K562 (cell line): ENCODE results near the gene E2F2. TPM values are rescaled to one million over a fixed set of nuclear protein-coding genes. Genes with fewer than 3 reads are reported as not detected.

Experiments
- ATAC-seq: fragments of 200-7000 bp; cut with Tn5 transposase; 3 replicates; pipeline ENCODE4 v1.9.1; 2020; ENCODE audit warnings: moderate library complexity
- BruUV-seq: library from RNA; stranded (reverse); fragments of 400-500 nt; replicated peaks from 2 replicates; lab custom pipeline; 2021; lab: Mats Ljungman, UMichigan
- CTCF ChIA-PET: fragments of 300-600 bp; formaldehyde crosslinking; extraction: SDS; loops from one replicate; lab custom pipeline; 2021; ENCODE audit warnings: low intra/inter-chr PET ratio; lab: Yijun Ruan, JAX
- POLR2A ChIA-PET: fragments of 300-600, 350-650 bp; sonication (Branson Sonifier 250); formaldehyde crosslinking; extraction: SDS; loops from one replicate; lab custom pipeline; 2021; ENCODE audit warnings: antibody characterized with exemption, inconsistent platforms; lab: Yijun Ruan, JAX
- DNase-seq, 4 experiments: peaks; one replicate each; pipeline versions ENCODE4 v3.0.0 to v3.0.0-alpha.2; 2011 to 2018; ENCODE audit warnings: low spot score in 3 of 4, mixed read lengths in 3 of 4; ENCODE audit errors: extremely low read depth in 1 of 4
- FAIRE-seq: peaks from 2 replicates; lab custom pipeline; 2011; peaks lifted over from hg19 to GRCh38; lab: Jason Lieb, UNC
- H2AFZ ChIP-seq: 2 replicates; pipeline ENCODE4 v1.6.0; 2011; ENCODE audit warnings: low read depth, low read length, control low read depth, inconsistent platforms
- H3K27ac ChIP-seq: fragments of 200-600 bp; 3 replicates; pipeline ENCODE4 v1.8.0; 2011; ENCODE audit warnings: low read depth, mild to moderate bottlenecking, control low read depth, inconsistent platforms, low read length, moderate library complexity, mixed read lengths; ENCODE audit errors: extremely low read depth
- H3K27me3 ChIP-seq, 2 experiments: fragments of 300-600 bp in 1 of 2; 2 replicates in 1 of 2; 3 replicates in 1 of 2; pipeline versions ENCODE4 v1.6.0 to v1.8.0; 2011; ENCODE audit warnings: inconsistent platforms in 2 of 2, low read length in 2 of 2, mild to moderate bottlenecking in 1 of 2, mixed read lengths in 1 of 2, moderate library complexity in 1 of 2; ENCODE audit not compliant: control insufficient read depth in 2 of 2, insufficient read depth in 2 of 2
- H3K36me3 ChIP-seq: fragments of 300-600 bp; 3 replicates; pipeline ENCODE4 v1.8.0; 2011; ENCODE audit warnings: mild to moderate bottlenecking, low read length, inconsistent platforms; ENCODE audit not compliant: control insufficient read depth, insufficient read depth
- H3K4me1 ChIP-seq, 2 experiments: fragments of 200-600 bp in 1 of 2; replicated peaks in 1 of 2; 2 replicates in 1 of 2; 3 replicates in 1 of 2; pipeline versions ENCODE4 v1.5.1 to v1.8.0; 2011; ENCODE audit warnings: inconsistent platforms in 2 of 2, low read length in 2 of 2, mild to moderate bottlenecking in 1 of 2, mixed read lengths in 1 of 2, moderate library complexity in 1 of 2; ENCODE audit not compliant: control insufficient read depth in 2 of 2, insufficient read depth in 2 of 2
- H3K4me2 ChIP-seq: 2 replicates; pipeline ENCODE4 v1.6.1; 2011; ENCODE audit warnings: low read length, control low read depth, inconsistent platforms, mixed read lengths; ENCODE audit not compliant: insufficient read depth
- H3K4me3 ChIP-seq: fragments of 200-600 bp; sonication (generic), shearing (Covaris generic); 2 replicates; pipeline ENCODE4 v1.5.1; 2016; ENCODE audit warnings: control low read depth, inconsistent platforms
- H3K79me2 ChIP-seq: fragments of 200-600 bp; 3 replicates; pipeline ENCODE4 v1.8.0; 2011; ENCODE audit warnings: low read length, inconsistent platforms; ENCODE audit not compliant: control insufficient read depth, insufficient read depth
- H3K9ac ChIP-seq, 2 experiments: 2 replicates each; pipeline versions ENCODE4 v1.6.0 to v1.6.1; 2011; ENCODE audit warnings: low read depth in 2 of 2, low read length in 2 of 2, control low read depth in 1 of 2, inconsistent platforms in 1 of 2, mild to moderate bottlenecking in 1 of 2, mixed read lengths in 1 of 2; ENCODE audit not compliant: insufficient read depth in 1 of 2
- H3K9me1 ChIP-seq: one replicate; pipeline ENCODE4 v1.6.0; 2011; ENCODE audit warnings: inconsistent platforms, mild to moderate bottlenecking, low read length, moderate library complexity; ENCODE audit not compliant: control insufficient read depth, insufficient read depth
- H3K9me3 ChIP-seq: replicated peaks from 2 replicates; pipeline ENCODE4 v1.5.1; 2011; ENCODE audit warnings: low read depth, low read length, inconsistent platforms; ENCODE audit not compliant: control insufficient read depth, insufficient read depth
- H4K20me1 ChIP-seq: replicated peaks from 2 replicates; pipeline ENCODE4 v1.6.1; 2011; ENCODE audit warnings: low read length, inconsistent platforms, mixed read lengths; ENCODE audit not compliant: control insufficient read depth, insufficient read depth
- CHD2 ChIP-seq: IDR thresholded peaks from 2 replicates; pipeline ENCODE4 v1.6.1; 2011; ENCODE audit warnings: low read depth, low read length
- DNMT1 ChIP-seq: fragments of 450-650 bp; IDR thresholded peaks from 2 replicates; pipeline ENCODE4 v1.6.1; 2016; ENCODE audit warnings: antibody characterized with exemption, mild to moderate bottlenecking
- ESRRB ChIP-seq: fragments of 250-450 bp; sonication (Bioruptor Pico); IDR thresholded peaks from 2 replicates; pipeline ENCODE4 v1.5.0; 2020; ENCODE audit warnings: mild to moderate bottlenecking, moderate library complexity, borderline replicate concordance
- MCM2 ChIP-seq: fragments of 450-650 bp; IDR thresholded peaks from 2 replicates; pipeline ENCODE4 v1.6.1; 2017; ENCODE audit warnings: low read depth, mild to moderate bottlenecking
- MEF2D ChIP-seq: conservative IDR thresholded peaks from 2 replicates; pipeline ENCODE4 v1.6.1; 2016; ENCODE audit warnings: low read depth, missing genetic modification characterization, missing compliant biosample characterization
- PTBP1 ChIP-seq: fragments of 200-400 bp; formaldehyde crosslinking; IDR thresholded peaks from 2 replicates; pipeline ENCODE4 v1.6.1; 2017; ENCODE audit warnings: low read depth, low read length
- ZNF121 ChIP-seq: sonication (generic); formaldehyde crosslinking; conservative IDR thresholded peaks from 2 replicates; pipeline ENCODE4 v1.8.0; 2022; ENCODE audit warnings: missing genetic modification reagents
- ZNF695 ChIP-seq: fragments of 450-650 bp; formaldehyde crosslinking; IDR thresholded peaks from 2 replicates; pipeline ENCODE4 v1.4.0; 2020; ENCODE audit warnings: mild to moderate bottlenecking, moderate library complexity
- ZNF75A ChIP-seq: fragments of 450-650 bp; formaldehyde crosslinking; IDR thresholded peaks from 2 replicates; pipeline ENCODE4 v1.4.0; 2020; ENCODE audit warnings: mild to moderate bottlenecking
- WGBS: fragments of 100-300 bp; shearing (Covaris generic); methylation state at CpG from one replicate; pipeline ENCODE4 v1.1.6; 2016; ENCODE audit warnings: low coverage, mixed read lengths; ENCODE audit not compliant: insufficient coverage; ENCODE audit errors: missing lambda C conversion rate; 5-methylcytosine and 5-hydroxymethylcytosine counted together
- in situ Hi-C: fragments of 300-500 bp; cut with MboI; formaldehyde crosslinking; loops from 4 replicates; pipeline ENCODE4 v1.15.0; 2018; ENCODE audit warnings: inconsistent platforms, mixed read lengths
- intact Hi-C: fragments of 100-400 bp; cut with micrococcal nuclease; formaldehyde crosslinking; loops from 2 replicates; pipeline ENCODE4 v1.14.2; 2022
- polyA plus RNA-seq, 8 experiments: library from polyadenylated mRNA; depleted of rRNA in 4 of 8; stranded (reverse) in 5 of 8; unstranded in 3 of 8; fragments of >200 nt; fragmentation: Nextera tagmentation in 2 of 8; fragmentation: Illumina TruSeq in 1 of 8; extraction: Ambion mirVana in 2 of 8; extraction: Trizol in 1 of 8; gene quantifications; 2 replicates each; pipeline versions ENCODE4 v1.2.1 to v1.2.3, GENCODE V29; 2011 to 2014; ENCODE audit warnings: inconsistent platforms in 1 of 8, missing spikeins in 1 of 8
- total RNA-seq, 7 experiments: library from RNA; depleted of rRNA in 6 of 7; stranded (reverse); fragments of >200 nt in 6 of 7; fragmentation: Illumina TruSeq in 2 of 7; extraction: Trizol in 2 of 7; gene quantifications; 2 replicates each; pipeline versions ENCODE4 v1.2.1 to v1.2.3, GENCODE V29; 2011 to 2021; ENCODE audit warnings: low replicate concordance in 1 of 7
- TF ChIP-seq, protein P1 (sequence below), 2 experiments: fragments of 150-350 bp in 1 of 2; IDR thresholded peaks; 2 replicates each; pipeline ENCODE4 v1.6.1; 2012 to 2016; ENCODE audit warnings: low read depth in 2 of 2, low read length in 2 of 2, mild to moderate bottlenecking in 1 of 2, moderate library complexity in 1 of 2
- TF ChIP-seq, protein P2 (sequence below): sonication (generic); IDR thresholded peaks from 2 replicates; pipeline ENCODE4 v1.6.1; 2016

The E2F2 gene
- total and polyA plus RNA-seq, 9 of the 15 experiments (the other 6 are each of a cell fraction or from before 2014, with no cell fraction given), result 3.1 to 25.3 (median 11.4) TPM

DNA sequence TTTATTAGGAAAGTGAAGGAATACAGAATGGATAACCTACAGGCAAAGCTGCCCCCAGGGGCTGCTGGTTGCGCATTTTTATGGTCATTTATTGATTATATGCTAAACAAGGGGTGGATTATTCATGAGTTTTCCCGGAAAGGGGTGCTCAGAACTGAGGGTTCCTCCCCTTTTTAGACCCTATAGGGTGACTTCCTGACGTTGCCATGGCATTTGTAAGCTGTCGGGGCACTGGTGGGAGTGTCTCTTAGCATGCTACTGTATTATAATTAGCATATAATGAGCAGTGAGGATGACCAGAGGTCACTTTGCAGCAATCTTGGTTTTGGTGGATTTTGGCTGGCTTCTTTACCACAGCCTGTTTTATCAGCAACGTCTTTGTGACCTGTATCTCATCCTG, 41.2 kb downstream of the E2F2 start:
- TF ChIP-seq, protein P1, sequence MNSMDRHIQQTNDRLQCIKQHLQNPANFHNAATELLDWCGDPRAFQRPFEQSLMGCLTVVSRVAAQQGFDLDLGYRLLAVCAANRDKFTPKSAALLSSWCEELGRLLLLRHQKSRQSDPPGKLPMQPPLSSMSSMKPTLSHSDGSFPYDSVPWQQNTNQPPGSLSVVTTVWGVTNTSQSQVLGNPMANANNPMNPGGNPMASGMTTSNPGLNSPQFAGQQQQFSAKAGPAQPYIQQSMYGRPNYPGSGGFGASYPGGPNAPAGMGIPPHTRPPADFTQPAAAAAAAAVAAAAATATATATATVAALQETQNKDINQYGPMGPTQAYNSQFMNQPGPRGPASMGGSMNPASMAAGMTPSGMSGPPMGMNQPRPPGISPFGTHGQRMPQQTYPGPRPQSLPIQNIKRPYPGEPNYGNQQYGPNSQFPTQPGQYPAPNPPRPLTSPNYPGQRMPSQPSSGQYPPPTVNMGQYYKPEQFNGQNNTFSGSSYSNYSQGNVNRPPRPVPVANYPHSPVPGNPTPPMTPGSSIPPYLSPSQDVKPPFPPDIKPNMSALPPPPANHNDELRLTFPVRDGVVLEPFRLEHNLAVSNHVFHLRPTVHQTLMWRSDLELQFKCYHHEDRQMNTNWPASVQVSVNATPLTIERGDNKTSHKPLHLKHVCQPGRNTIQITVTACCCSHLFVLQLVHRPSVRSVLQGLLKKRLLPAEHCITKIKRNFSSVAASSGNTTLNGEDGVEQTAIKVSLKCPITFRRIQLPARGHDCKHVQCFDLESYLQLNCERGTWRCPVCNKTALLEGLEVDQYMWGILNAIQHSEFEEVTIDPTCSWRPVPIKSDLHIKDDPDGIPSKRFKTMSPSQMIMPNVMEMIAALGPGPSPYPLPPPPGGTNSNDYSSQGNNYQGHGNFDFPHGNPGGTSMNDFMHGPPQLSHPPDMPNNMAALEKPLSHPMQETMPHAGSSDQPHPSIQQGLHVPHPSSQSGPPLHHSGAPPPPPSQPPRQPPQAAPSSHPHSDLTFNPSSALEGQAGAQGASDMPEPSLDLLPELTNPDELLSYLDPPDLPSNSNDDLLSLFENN (IDR thresholded peaks at IDR 0.05; ENCODE audit: low read depth in 2 of 2, low read length in 2 of 2), result no peak
- TF ChIP-seq MEF2D (tag), result no peak
- TF ChIP-seq ZNF121 (CRISPR knock-in tag), result no peak
- TF ChIP-seq CHD2, result no peak
- TF ChIP-seq DNMT1, result no peak
- TF ChIP-seq MCM2, result no peak
- TF ChIP-seq PTBP1, result no peak
- no peak for TF ChIP-seq ZNF75A (CRISPR knock-in tag)
- no peak for TF ChIP-seq ESRRB (CRISPR knock-in tag)
- TF ChIP-seq, protein P2, sequence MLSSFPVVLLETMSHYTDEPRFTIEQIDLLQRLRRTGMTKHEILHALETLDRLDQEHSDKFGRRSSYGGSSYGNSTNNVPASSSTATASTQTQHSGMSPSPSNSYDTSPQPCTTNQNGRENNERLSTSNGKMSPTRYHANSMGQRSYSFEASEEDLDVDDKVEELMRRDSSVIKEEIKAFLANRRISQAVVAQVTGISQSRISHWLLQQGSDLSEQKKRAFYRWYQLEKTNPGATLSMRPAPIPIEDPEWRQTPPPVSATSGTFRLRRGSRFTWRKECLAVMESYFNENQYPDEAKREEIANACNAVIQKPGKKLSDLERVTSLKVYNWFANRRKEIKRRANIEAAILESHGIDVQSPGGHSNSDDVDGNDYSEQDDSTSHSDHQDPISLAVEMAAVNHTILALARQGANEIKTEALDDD, result no peak
- TF ChIP-seq ZNF695, result no peak
- in situ Hi-C loops (no loop called here), intact Hi-C loops (no loop called here)
- H3K4me1 ChIP-seq, result peaks cover 12% of the 10 kb centered on the region in 2 experiments; a peak in 4 of 5 replicates
- no peak for DNase-seq
- H2AFZ ChIP-seq, result no peak overlapping the region
- WGBS, result 10% methylated on average over 5 of the region's 5 CpGs
- no peaks in the 10 kb centered on the region; the same call in 2 of the 3 replicates for H3K79me2 ChIP-seq
- POLR2A ChIA-PET, result interaction anchor here (0.6 to 0.8 kb wide), 4 partner anchors 22 to 427 kb away, joined by 3 read pairs; no protein-coding TSS in a partner anchor
- ATAC-seq, result peak; percentile 12; the same call in 1 of the 3 replicates
- H3K4me2 ChIP-seq, result no peak overlapping the region
- no TSS peak for BruUV-seq
- no peaks in the 10 kb centered on the region for H3K9me1 ChIP-seq
- H3K9ac ChIP-seq, result no peak overlapping the region
- no peaks in the 10 kb centered on the region; a peak in 1 of 5 replicates for H3K27me3 ChIP-seq
- no peak overlapping the region for H3K4me3 ChIP-seq
- H3K9me3 ChIP-seq, result no peaks in the 10 kb centered on the region
- H4K20me1 ChIP-seq, result no peaks in the 10 kb centered on the region
- FAIRE-seq, result no peak
- CTCF ChIA-PET, result no interaction called here
- no peak overlapping the region for H3K27ac ChIP-seq
- H3K36me3 ChIP-seq, result no peaks in the 10 kb centered on the region
